A673 (cell line): ENCODE measurements around the gene SOBP.

ENCODE experiments used
- CTCF ChIP-seq: fragments of 300-800, 200-600 bp; sonication (generic); conservative IDR thresholded peaks from 2 replicates; pipeline ENCODE4 v1.5.1; 2017; ENCODE audit warnings: low read depth, mild to moderate bottlenecking, antibody characterized with exemption, low read length, moderate library complexity, mixed read lengths
- EZH2 ChIP-seq: fragments of 200-600 bp; sonication (generic); IDR thresholded peaks from 2 replicates; pipeline ENCODE4 v1.6.1; 2017; ENCODE audit warnings: borderline replicate concordance, low read depth, mild to moderate bottlenecking, mixed read lengths, antibody characterized with exemption, low read length; ENCODE audit not compliant: poor library complexity, severe bottlenecking

- no peak for TF ChIP-seq CTCF
- TF ChIP-seq EZH2 = no peak
These were observed 47.6 kb downstream of the SOBP start for GRCh38 chr6:107537559-107537958.
